T-helper 2 cell treated with Interferon-gamma antibody and Interleukin-4, amounts not matched to agents 5 μg/mL and 100 μg/mL, for 36 hours (primary cell): Measurements from ENCODE around the gene ZBTB24.

Source experiments
- DNase-seq: peaks from one replicate; pipeline ENCODE4 v3.0.0; 2021; ENCODE audit warnings: low spot score
- H3K27ac Mint-ChIP-seq: one replicate; pipeline ENCODE4 v1.8.0; 2021; ENCODE audit warnings: mild to moderate bottlenecking, mixed read lengths
- H3K27me3 Mint-ChIP-seq: one replicate; pipeline ENCODE4 v1.8.0; 2021; ENCODE audit warnings: low read depth, mixed read lengths
- H3K36me3 Mint-ChIP-seq: one replicate; pipeline ENCODE4 v1.8.0; 2021; ENCODE audit warnings: low read depth, mixed read lengths
- H3K4me1 Mint-ChIP-seq: one replicate; pipeline ENCODE4 v1.8.0; 2021; ENCODE audit warnings: low read depth, mixed read lengths
- H3K4me3 Mint-ChIP-seq: one replicate; pipeline ENCODE4 v1.8.0; 2022; ENCODE audit warnings: mild to moderate bottlenecking, moderate library complexity, mixed read lengths
- H3K9me3 Mint-ChIP-seq: one replicate; pipeline ENCODE4 v1.8.0; 2021; ENCODE audit warnings: mixed read lengths

ZBTB24 gene

GRCh38 chr6:109511832-109512231 is 28.8 kb upstream of the ZBTB24 start:
- H3K27ac Mint-ChIP-seq = no peak overlapping the region
- H3K4me3 Mint-ChIP-seq = no peak overlapping the region
- peaks cover 12% of the 10 kb centered on the region for H3K9me3 Mint-ChIP-seq
- peaks cover 7% of the 10 kb centered on the region for H3K36me3 Mint-ChIP-seq
- H3K27me3 Mint-ChIP-seq = no peaks in the 10 kb centered on the region
- DNase-seq = no peak
- H3K4me1 Mint-ChIP-seq = peaks cover 44% of the 10 kb centered on the region

- Mint-ChIP-seq H3K4me3 (no peak overlapping the region), H3K27me3 (no peaks in the 10 kb centered on the region), H3K9me3 (peaks cover 12% of the 10 kb centered on the region), H3K36me3 (peaks cover 7% of the 10 kb centered on the region), H3K27ac (no peak overlapping the region), H3K4me1 (peaks cover 34% of the 10 kb centered on the region)
- no peak for DNase-seq
These were observed 27.3 kb upstream of the ZBTB24 start for GRCh38 chr6:109510358-109510757.

- H3K27ac Mint-ChIP-seq = no peak overlapping the region
- no peak for DNase-seq
- H3K9me3 Mint-ChIP-seq = peaks cover 12% of the 10 kb centered on the region
- H3K27me3 Mint-ChIP-seq = no peaks in the 10 kb centered on the region
- H3K4me1 Mint-ChIP-seq = peaks cover 21% of the 10 kb centered on the region
- H3K36me3 Mint-ChIP-seq = peaks cover 7% of the 10 kb centered on the region
- no peak overlapping the region for H3K4me3 Mint-ChIP-seq
These were observed 25.3 kb upstream of the ZBTB24 start for GRCh38 chr6:109508166-109508860.

- Mint-ChIP-seq H3K27me3 (no peaks in the 10 kb centered on the region), H3K9me3 (peaks cover 12% of the 10 kb centered on the region), H3K27ac (no peak overlapping the region), H3K4me1 (peaks cover 18% of the 10 kb centered on the region), H3K4me3 (no peak overlapping the region), H3K36me3 (peaks cover 7% of the 10 kb centered on the region)
- no peak for DNase-seq
These were observed 24.6 kb upstream of the ZBTB24 start for GRCh38 chr6:109507490-109508072.

- Mint-ChIP-seq H3K27me3 (no peaks in the 10 kb centered on the region), H3K4me1 (peaks cover 15% of the 10 kb centered on the region), H3K27ac (no peak overlapping the region), H3K4me3 (no peak overlapping the region), H3K9me3 (peaks cover 6% of the 10 kb centered on the region), H3K36me3 (peaks cover 3% of the 10 kb centered on the region)
- no peak for DNase-seq
These were observed 23.8 kb upstream of the ZBTB24 start for GRCh38 chr6:109506841-109507240.

GRCh38 chr6:109506314-109506713 is 23.3 kb upstream of the ZBTB24 start:
- H3K27me3 Mint-ChIP-seq = no peaks in the 10 kb centered on the region
- no peak overlapping the region for H3K27ac Mint-ChIP-seq
- H3K4me3 Mint-ChIP-seq = no peak overlapping the region
- H3K9me3 Mint-ChIP-seq = peaks cover 4% of the 10 kb centered on the region
- DNase-seq = no peak
- peaks cover 15% of the 10 kb centered on the region for H3K4me1 Mint-ChIP-seq
- H3K36me3 Mint-ChIP-seq = peaks cover 3% of the 10 kb centered on the region

- peaks cover 14% of the 10 kb centered on the region for H3K4me1 Mint-ChIP-seq
- no peak overlapping the region for H3K4me3 Mint-ChIP-seq
- no peak for DNase-seq
- H3K27me3 Mint-ChIP-seq = no peaks in the 10 kb centered on the region
- no peaks in the 10 kb centered on the region for H3K9me3 Mint-ChIP-seq
- no peaks in the 10 kb centered on the region for H3K36me3 Mint-ChIP-seq
- no peak overlapping the region for H3K27ac Mint-ChIP-seq
These were observed 20.6 kb upstream of the ZBTB24 start for GRCh38 chr6:109503327-109504224.

GRCh38 chr6:109498936-109499335 is 15.9 kb upstream of the ZBTB24 start:
- Mint-ChIP-seq H3K4me1 (peaks cover 30% of the 10 kb centered on the region), H3K36me3 (no peaks in the 10 kb centered on the region), H3K4me3 (no peak overlapping the region), H3K9me3 (no peaks in the 10 kb centered on the region), H3K27me3 (peaks cover 3% of the 10 kb centered on the region), H3K27ac (no peak overlapping the region)
- no peak for DNase-seq

GRCh38 chr6:109498052-109498451 is 15.0 kb upstream of the ZBTB24 start:
- Mint-ChIP-seq H3K36me3 (no peaks in the 10 kb centered on the region), H3K4me1 (peaks cover 38% of the 10 kb centered on the region), H3K27ac (no peak overlapping the region), H3K4me3 (no peak overlapping the region), H3K27me3 (peaks cover 3% of the 10 kb centered on the region), H3K9me3 (no peaks in the 10 kb centered on the region)
- no peak for DNase-seq

GRCh38 chr6:109496036-109496772 is 13.2 kb upstream of the ZBTB24 start:
- H3K27me3 Mint-ChIP-seq = peaks cover 3% of the 10 kb centered on the region
- no peaks in the 10 kb centered on the region for H3K36me3 Mint-ChIP-seq
- peak overlapping the region; percentile 77 for H3K27ac Mint-ChIP-seq
- no peaks in the 10 kb centered on the region for H3K9me3 Mint-ChIP-seq
- DNase-seq = no peak
- peaks cover 50% of the 10 kb centered on the region for H3K4me1 Mint-ChIP-seq
- peak overlapping the region; percentile 54 for H3K4me3 Mint-ChIP-seq

GRCh38 chr6:109493865-109494264 is 10.8 kb upstream of the ZBTB24 start:
- Mint-ChIP-seq H3K4me1 (peaks cover 63% of the 10 kb centered on the region), H3K27me3 (peaks cover 3% of the 10 kb centered on the region), H3K27ac (peak overlapping the region; percentile 69), H3K9me3 (no peaks in the 10 kb centered on the region), H3K36me3 (no peaks in the 10 kb centered on the region), H3K4me3 (no peak overlapping the region)
- no peak for DNase-seq

- Mint-ChIP-seq H3K9me3 (no peaks in the 10 kb centered on the region), H3K27ac (peak overlapping the region; percentile 98), H3K36me3 (peaks cover 1% of the 10 kb centered on the region), H3K4me3 (peak overlapping the region; percentile 75), H3K4me1 (peaks cover 55% of the 10 kb centered on the region), H3K27me3 (peaks cover 3% of the 10 kb centered on the region)
- peak; percentile 60 for DNase-seq
These were observed 8.4 kb upstream of the ZBTB24 start for GRCh38 chr6:109491207-109491938.

- Mint-ChIP-seq H3K27me3 (peaks cover 2% of the 10 kb centered on the region), H3K27ac (peak overlapping the region; percentile 98), H3K4me1 (peaks cover 49% of the 10 kb centered on the region), H3K4me3 (peak overlapping the region; percentile 75), H3K36me3 (peaks cover 1% of the 10 kb centered on the region), H3K9me3 (no peaks in the 10 kb centered on the region)
- DNase-seq = no peak
These were observed 7.7 kb upstream of the ZBTB24 start for GRCh38 chr6:109490713-109491112.
